H1 (cell line): Measurements from ENCODE around the gene RAB8B. TPM values are rescaled to one million over a fixed set of nuclear protein-coding genes. Genes with fewer than 3 reads are reported as not detected.

Experiments used
- CTCF ChIA-PET: fragments of 300-600 bp; sonication (Branson Sonifier 250); formaldehyde crosslinking; loops from one replicate; lab custom pipeline; 2021; ENCODE audit not compliant: partially characterized antibody; lab: Charles Lee
- POLR2A ChIA-PET: fragments of 300-600 bp; sonication (Branson Sonifier 250); formaldehyde crosslinking; loops from one replicate; lab custom pipeline; 2021; ENCODE audit warnings: inconsistent platforms; ENCODE audit not compliant: partially characterized antibody; lab: Charles Lee
- DNase-seq, 2 experiments: peaks; one replicate each; pipeline versions ENCODE4 v3.0.0 to v3.0.0-alpha.2; 2010 to 2022; ENCODE audit warnings: low spot score in 2 of 2, low read depth in 1 of 2, mixed read lengths in 1 of 2
- FAIRE-seq: peaks from 2 replicates; lab custom pipeline; 2011; peaks lifted over from hg19 to GRCh38; lab: Jason Lieb, UNC
- H2AFZ ChIP-seq: 2 replicates; pipeline ENCODE4 v1.8.1; 2012; ENCODE audit warnings: low read length, inconsistent platforms
- H2AK5ac ChIP-seq: 2 replicates; pipeline ENCODE4 v1.6.1; 2013; ENCODE audit warnings: low read depth, low read length
- H2BK120ac ChIP-seq: replicated peaks from 2 replicates; pipeline ENCODE3; 2013; ENCODE audit warnings: low read depth, low read length, inconsistent platforms
- H2BK12ac ChIP-seq: 2 replicates; pipeline ENCODE4 v1.6.1; 2013; ENCODE audit warnings: low read depth, low read length
- H2BK15ac ChIP-seq: 2 replicates; pipeline ENCODE4 v1.6.1; 2013; ENCODE audit warnings: low read length
- H2BK20ac ChIP-seq: 2 replicates; pipeline ENCODE4 v1.6.1; 2013; ENCODE audit warnings: low read length
- H2BK5ac ChIP-seq: 2 replicates; pipeline ENCODE4 v1.6.1; 2013; ENCODE audit warnings: low read depth, low read length
- H3K14ac ChIP-seq: 2 replicates; pipeline ENCODE4 v1.6.1; 2013; ENCODE audit warnings: inconsistent platforms; ENCODE audit not compliant: insufficient read length
- H3K18ac ChIP-seq: 2 replicates; pipeline ENCODE4 v1.6.1; 2013; ENCODE audit warnings: low read length; ENCODE audit errors: extremely low read depth
- H3K23ac ChIP-seq: 2 replicates; pipeline ENCODE4 v1.6.1; 2013; ENCODE audit warnings: inconsistent platforms; ENCODE audit not compliant: insufficient read length
- H3K23me2 ChIP-seq: 2 replicates; pipeline ENCODE4 v1.6.1; 2013; ENCODE audit warnings: low read depth, low read length
- H3K27ac ChIP-seq: 2 replicates; pipeline ENCODE4 v1.6.1; 2011; ENCODE audit warnings: low read depth, low read length, inconsistent platforms
- H3K27me3 ChIP-seq, 4 experiments: replicated peaks in 1 of 4; 1 replicate in 1 of 4; 2 replicates in 3 of 4; pipeline versions ENCODE4 v1.6.1 to v1.8.1; 2011 to 2013; ENCODE audit warnings: low read length in 3 of 4, mild to moderate bottlenecking in 3 of 4, inconsistent platforms in 2 of 4, mixed read lengths in 2 of 4, moderate library complexity in 1 of 4; ENCODE audit not compliant: control insufficient read depth in 3 of 4, insufficient read depth in 3 of 4; ENCODE audit errors: extremely low read depth in 1 of 4
- H3K36me3 ChIP-seq, 4 experiments: 2 replicates each; pipeline versions ENCODE4 v1.6.1 to v1.8.1; 2011 to 2013; ENCODE audit warnings: mild to moderate bottlenecking in 4 of 4, low read length in 3 of 4, moderate library complexity in 2 of 4, control low read depth in 1 of 4, inconsistent platforms in 1 of 4; ENCODE audit not compliant: insufficient read depth in 4 of 4, control insufficient read depth in 2 of 4
- H3K4ac ChIP-seq: replicated peaks from 2 replicates; pipeline ENCODE3; 2013; ENCODE audit warnings: low read length, low read depth, mixed read lengths, inconsistent platforms; ENCODE audit not compliant: insufficient read length
- H3K4me1 ChIP-seq, 4 experiments: replicated peaks in 1 of 4; 1 replicate in 1 of 4; 2 replicates in 3 of 4; pipeline versions ENCODE4 v1.6.1 to v1.8.1; 2011 to 2013; ENCODE audit warnings: low read length in 3 of 4, inconsistent platforms in 2 of 4, mixed read lengths in 1 of 4; ENCODE audit not compliant: insufficient read depth in 4 of 4, control insufficient read depth in 3 of 4
- H3K4me2 ChIP-seq, 2 experiments: 2 replicates each; pipeline versions ENCODE4 v1.6.1 to v1.8.1; 2011 to 2013; ENCODE audit warnings: low read depth in 2 of 2, low read length in 2 of 2, control low read depth in 1 of 2, inconsistent platforms in 1 of 2, mild to moderate bottlenecking in 1 of 2; ENCODE audit not compliant: insufficient read depth in 1 of 2
- H3K4me3 ChIP-seq, 4 experiments: fragments of 200-600, 300-600 bp in 1 of 4; sonication (generic), shearing (Covaris generic), sonication (Bioruptor Twin) in 1 of 4; 2 replicates each; pipeline versions ENCODE4 v1.5.1 to v1.8.1; 2011 to 2016; ENCODE audit warnings: low read length in 4 of 4, low read depth in 3 of 4, control low read depth in 2 of 4, inconsistent platforms in 2 of 4, mild to moderate bottlenecking in 2 of 4, mixed read lengths in 1 of 4, moderate library complexity in 1 of 4; ENCODE audit not compliant: insufficient read depth in 2 of 4; ENCODE audit errors: extremely low read depth in 1 of 4
- H3K56ac ChIP-seq: replicated peaks from 2 replicates; pipeline ENCODE3; 2013; ENCODE audit warnings: low read depth, mild to moderate bottlenecking, mixed read lengths, low read length, inconsistent platforms; ENCODE audit not compliant: insufficient read length
- H3K79me1 ChIP-seq: 2 replicates; pipeline ENCODE4 v1.6.1; 2013; ENCODE audit warnings: low read depth, low read length, control low read depth
- H3K79me2 ChIP-seq, 2 experiments: 2 replicates each; pipeline versions ENCODE4 v1.6.1 to v1.8.1; 2012 to 2013; ENCODE audit warnings: low read length in 2 of 2, mild to moderate bottlenecking in 2 of 2, inconsistent platforms in 1 of 2; ENCODE audit not compliant: insufficient read depth in 2 of 2, control insufficient read depth in 1 of 2
- H3K9ac ChIP-seq, 4 experiments: replicated peaks in 1 of 4; 1 replicate in 1 of 4; 2 replicates in 3 of 4; pipeline versions ENCODE4 v1.6.1 to v1.8.1; 2011 to 2013; ENCODE audit warnings: low read depth in 3 of 4, low read length in 3 of 4, control low read depth in 2 of 4, mild to moderate bottlenecking in 2 of 4, moderate library complexity in 2 of 4, inconsistent platforms in 1 of 4; ENCODE audit errors: extremely low read depth in 1 of 4
- H3K9me3 ChIP-seq, 2 experiments: 2 replicates each; pipeline versions ENCODE4 v1.6.1 to v1.8.1; 2012 to 2013; ENCODE audit warnings: mild to moderate bottlenecking in 2 of 2, moderate library complexity in 2 of 2, control low read depth in 1 of 2, inconsistent platforms in 1 of 2, low read depth in 1 of 2, low read length in 1 of 2, mixed read lengths in 1 of 2; ENCODE audit not compliant: insufficient read depth in 2 of 2
- H4K20me1 ChIP-seq, 2 experiments: replicated peaks in 1 of 2; 2 replicates each; pipeline versions ENCODE3 to v1.8.1; 2011 to 2013; ENCODE audit warnings: inconsistent platforms in 2 of 2, low read length in 2 of 2, mild to moderate bottlenecking in 1 of 2; ENCODE audit not compliant: insufficient read depth in 2 of 2, control insufficient read depth in 1 of 2
- H4K5ac ChIP-seq: 2 replicates; pipeline ENCODE4 v1.6.1; 2013; ENCODE audit warnings: low read length, low read depth, mixed read lengths, inconsistent platforms; ENCODE audit not compliant: insufficient read length
- H4K8ac ChIP-seq: 2 replicates; pipeline ENCODE4 v1.8.0; 2013; ENCODE audit warnings: mild to moderate bottlenecking, moderate library complexity, low read length, inconsistent platforms; ENCODE audit not compliant: insufficient read depth; ENCODE audit errors: extremely low read depth
- H4K91ac ChIP-seq: replicated peaks from 2 replicates; pipeline ENCODE3; 2013; ENCODE audit warnings: low read length, mixed read lengths, inconsistent platforms; ENCODE audit not compliant: insufficient read length
- SAP30 ChIP-seq: fragments of 300-600 bp; sonication (generic); IDR thresholded peaks from 2 replicates; pipeline ENCODE4 v1.7.1; 2012; ENCODE audit warnings: low read length, moderate library complexity, mild to moderate bottlenecking, inconsistent platforms; ENCODE audit not compliant: insufficient read depth, insufficient replicate concordance
- SP1 ChIP-seq: IDR thresholded peaks from 2 replicates; pipeline ENCODE4 v1.6.1; 2011; ENCODE audit warnings: low read depth, low read length
- TAF7 ChIP-seq: optimal IDR thresholded peaks from 2 replicates; pipeline ENCODE3; 2011; ENCODE audit warnings: low read depth, mild to moderate bottlenecking, inconsistent platforms, low read length, moderate library complexity, borderline replicate concordance
- WGBS, 2 experiments: shearing (Covaris generic) in 1 of 2; methylation state at CpG; one replicate each; pipeline versions ENCODE4 v1.1.6 to v1.1.7; 2013 to 2015; ENCODE audit warnings: low lambda C conversion rate in 2 of 2, mixed read lengths in 2 of 2, inconsistent platforms in 1 of 2, low coverage in 1 of 2, missing lambda C conversion rate in 1 of 2; ENCODE audit not compliant: insufficient replicate concordance in 2 of 2, insufficient coverage in 1 of 2, insufficient read length in 1 of 2; ENCODE audit errors: extremely low coverage in 1 of 2, missing lambda C conversion rate in 1 of 2; 5-methylcytosine and 5-hydroxymethylcytosine counted together
- polyA plus RNA-seq, 7 experiments: library from polyadenylated mRNA; depleted of rRNA in 3 of 7; stranded (reverse) in 5 of 7; unstranded in 2 of 7; fragments of >200 nt in 5 of 7; fragments of 200-250 nt in 2 of 7; gene quantifications; 1 replicate in 5 of 7; 2 replicates in 1 of 7; 4 replicates in 1 of 7; pipeline versions ENCODE4 v1.2.1 to v1.2.3, GENCODE V29; 2011 to 2013; ENCODE audit warnings: missing spikeins in 2 of 7, mixed read lengths in 2 of 7
- total RNA-seq: library from RNA; stranded (reverse); fragmentation: NEBNext Ultra II Directional; extraction: Animal tissue kit (Norgen Biotek cat#: 25700); gene quantifications from 2 replicates; pipeline ENCODE4 v1.2.1, GENCODE V29; 2021

Gene RAB8B
- total and polyA plus RNA-seq, 2 of the 8 experiments (the other 6 are each of a cell fraction or from before 2014, with no cell fraction given), result 9.5 to 47.8 TPM

DNA sequence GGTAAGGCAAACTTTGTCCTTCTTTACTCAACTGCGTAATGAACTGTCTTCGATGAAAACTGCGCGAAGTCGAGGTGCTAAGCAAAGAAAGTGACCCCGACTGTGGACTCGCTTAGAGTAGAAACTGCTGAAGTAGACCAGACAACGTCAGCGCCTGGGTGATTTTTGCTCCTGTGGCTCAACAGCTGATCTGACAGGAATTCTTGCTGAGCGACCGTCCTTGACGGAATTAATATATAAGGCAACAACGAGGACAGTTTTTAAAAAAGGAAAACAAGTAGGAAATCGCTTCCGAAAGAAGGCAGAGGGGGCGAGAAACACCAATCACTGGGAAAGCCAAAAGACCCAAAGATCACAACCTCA lies 32.7 kb upstream of the RAB8B start:
- H3K4me1 ChIP-seq, result peaks cover 0 to 3% (median 0%) of the 10 kb centered on the region in 4 experiments; a peak in 1 of 7 replicates
- H3K23me2 ChIP-seq, result peaks cover 2% of the 10 kb centered on the region; the same call in 1 of the 2 replicates
- H3K4me2 ChIP-seq, result peak overlapping the region; percentile 76 to 92
- peak overlapping the region; percentile 8 for H4K5ac ChIP-seq
- DNase-seq, result no peak
- TF ChIP-seq SAP30 (peak; percentile 28), SP1 (no peak), TAF7 (no peak)
- ChIA-PET POLR2A (interaction anchor here (1.1 to 2.0 kb wide), 8 partner anchors 8 to 120 kb away, joined by 3 to 8 read pairs (median 5); partner anchors contain the start of gene APH1B), CTCF (interaction anchor here (0.8 kb wide), 1 partner anchor 17 kb away, joined by 3 read pairs; no protein-coding TSS in a partner anchor)
- H3K27ac ChIP-seq, result peak overlapping the region; percentile 83
- peak overlapping the region; percentile 2 for H2BK120ac ChIP-seq
- peak overlapping the region; percentile 12; the same call in 1 of the 2 replicates for H2BK12ac ChIP-seq
- FAIRE-seq, result no peak
- no peak overlapping the region for H3K14ac ChIP-seq
- peaks cover 0 to 18% of the 10 kb centered on the region in 2 experiments; a peak in 2 of 4 replicates for H3K79me2 ChIP-seq
- no peak overlapping the region for H2AK5ac ChIP-seq
- no peaks in the 10 kb centered on the region for H4K20me1 ChIP-seq
- H2BK15ac ChIP-seq, result no peak overlapping the region
- peak overlapping the region; percentile 45; the same call in 1 of the 2 replicates for H2AFZ ChIP-seq
- H2BK20ac ChIP-seq, result no peak overlapping the region
- WGBS, 2 experiments, result 2% methylated on average over 16 of the region's 16 CpGs; no CpG with 5 or more reads in 1 of the 2 experiments
- H4K8ac ChIP-seq, result no peak overlapping the region
- no peak overlapping the region for H3K23ac ChIP-seq
- no peak overlapping the region for H3K4ac ChIP-seq
- peak overlapping the region; percentile 89 for H3K56ac ChIP-seq
- H3K18ac ChIP-seq, result peak overlapping the region; percentile 88; the same call in 1 of the 2 replicates
- H3K4me3 ChIP-seq, result peak overlapping the region; percentile 90 to 97 (median 93)
- peaks cover 0 to 34% (median 6%) of the 10 kb centered on the region in 4 experiments; a peak in 5 of 8 replicates for H3K36me3 ChIP-seq
- H2BK5ac ChIP-seq, result peak overlapping the region; percentile 94
- H4K91ac ChIP-seq, result no peak overlapping the region
- H3K9me3 ChIP-seq, result no peaks in the 10 kb centered on the region
- no peaks in the 10 kb centered on the region for H3K79me1 ChIP-seq
- no peaks in the 10 kb centered on the region for H3K27me3 ChIP-seq
- peak overlapping the region in 3 of 4 experiments; percentile 86 to 87 (median 87); a peak in 6 of 7 replicates for H3K9ac ChIP-seq
